HG03175 (cell line): ENCODE measurements around the gene CYB561D1.

Experiments
- ATAC-seq: cut with Tn5 transposase; IDR thresholded peaks from one replicate; pipeline ENCODE4 v1.9.1; 2021; ENCODE audit warnings: mild to moderate bottlenecking, moderate library complexity; ENCODE audit not compliant: unreplicated experiment

Gene CYB561D1

GRCh38 chr1:109499661-109500536 lies 6.0 kb downstream of the CYB561D1 start:
- ATAC-seq, result no peak

GRCh38 chr1:109500941-109501381 lies 7.1 kb downstream of the CYB561D1 start:
- ATAC-seq, result no peak

- no peak for ATAC-seq
Observed at GRCh38 chr1:109501644-109502363, 7.9 kb downstream of the CYB561D1 start.

- ATAC-seq, result no peak
Observed at GRCh38 chr1:109502364-109502851, 8.5 kb downstream of the CYB561D1 start.

GRCh38 chr1:109503935-109504334 lies 10.0 kb downstream of the CYB561D1 start:
- no peak for ATAC-seq

- no peak for ATAC-seq
Observed at GRCh38 chr1:109504974-109505373, 11.1 kb downstream of the CYB561D1 start.

GRCh38 chr1:109508001-109508872 lies 14.3 kb downstream of the CYB561D1 start:
- no peak for ATAC-seq

GRCh38 chr1:109508873-109509175 lies 14.9 kb downstream of the CYB561D1 start:
- ATAC-seq, result no peak

- ATAC-seq, result peak; percentile 61
Observed at GRCh38 chr1:109509176-109510134, 15.6 kb downstream of the CYB561D1 start, which contains the start of gene AMIGO1. Gene AMIGO1 (minus strand): TSS chr1:109509727. CDS start chr1:109508912, 815 bp downstream.

GRCh38 chr1:109513110-109513710 lies 19.3 kb downstream of the CYB561D1 start:
- no peak for ATAC-seq

- no peak for ATAC-seq
Observed at GRCh38 chr1:109514846-109515245, 21.0 kb downstream of the CYB561D1 start.

GRCh38 chr1:109516872-109517271 lies 23.0 kb downstream of the CYB561D1 start:
- ATAC-seq, result no peak

- ATAC-seq, result no peak
Observed at GRCh38 chr1:109517337-109517736, 23.4 kb downstream of the CYB561D1 start.

- no peak for ATAC-seq
Observed at GRCh38 chr1:109521002-109521951, 27.4 kb downstream of the CYB561D1 start.

GRCh38 chr1:109522026-109522425 lies 28.1 kb downstream of the CYB561D1 start:
- no peak for ATAC-seq

GRCh38 chr1:109523706-109524105 lies 29.8 kb downstream of the CYB561D1 start:
- no peak for ATAC-seq

- peak; percentile 36 for ATAC-seq
Observed at GRCh38 chr1:109527098-109527811, 33.4 kb downstream of the CYB561D1 start.
